Measurements from ENCODE around the gene POP7.
"Not testable (repeated sequence)": the region's sequence is repeated elsewhere in the genome, so short reads cannot be mapped to it uniquely, and the experiment has no call there.

Gene POP7

GRCh38 chr7:100705753-100706671, at the start of gene POP7:
Gene POP7, plus strand, starts transcription at chr7:100706121. Its CDS starts 710 bp downstream, at chr7:100706831.
- H3K4me3 ChIP-seq (ENCODE audit: low read length), result peak within 1 kb of the TSS; percentile 87
- TF ChIP-seq, protein P1, sequence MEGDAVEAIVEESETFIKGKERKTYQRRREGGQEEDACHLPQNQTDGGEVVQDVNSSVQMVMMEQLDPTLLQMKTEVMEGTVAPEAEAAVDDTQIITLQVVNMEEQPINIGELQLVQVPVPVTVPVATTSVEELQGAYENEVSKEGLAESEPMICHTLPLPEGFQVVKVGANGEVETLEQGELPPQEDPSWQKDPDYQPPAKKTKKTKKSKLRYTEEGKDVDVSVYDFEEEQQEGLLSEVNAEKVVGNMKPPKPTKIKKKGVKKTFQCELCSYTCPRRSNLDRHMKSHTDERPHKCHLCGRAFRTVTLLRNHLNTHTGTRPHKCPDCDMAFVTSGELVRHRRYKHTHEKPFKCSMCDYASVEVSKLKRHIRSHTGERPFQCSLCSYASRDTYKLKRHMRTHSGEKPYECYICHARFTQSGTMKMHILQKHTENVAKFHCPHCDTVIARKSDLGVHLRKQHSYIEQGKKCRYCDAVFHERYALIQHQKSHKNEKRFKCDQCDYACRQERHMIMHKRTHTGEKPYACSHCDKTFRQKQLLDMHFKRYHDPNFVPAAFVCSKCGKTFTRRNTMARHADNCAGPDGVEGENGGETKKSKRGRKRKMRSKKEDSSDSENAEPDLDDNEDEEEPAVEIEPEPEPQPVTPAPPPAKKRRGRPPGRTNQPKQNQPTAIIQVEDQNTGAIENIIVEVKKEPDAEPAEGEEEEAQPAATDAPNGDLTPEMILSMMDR (conservative IDR thresholded peaks at IDR 0.05; ENCODE audit: low read depth, low read length), result no peak
- DNase-seq (ENCODE audit: low read depth), result peak; percentile 90

DNA sequence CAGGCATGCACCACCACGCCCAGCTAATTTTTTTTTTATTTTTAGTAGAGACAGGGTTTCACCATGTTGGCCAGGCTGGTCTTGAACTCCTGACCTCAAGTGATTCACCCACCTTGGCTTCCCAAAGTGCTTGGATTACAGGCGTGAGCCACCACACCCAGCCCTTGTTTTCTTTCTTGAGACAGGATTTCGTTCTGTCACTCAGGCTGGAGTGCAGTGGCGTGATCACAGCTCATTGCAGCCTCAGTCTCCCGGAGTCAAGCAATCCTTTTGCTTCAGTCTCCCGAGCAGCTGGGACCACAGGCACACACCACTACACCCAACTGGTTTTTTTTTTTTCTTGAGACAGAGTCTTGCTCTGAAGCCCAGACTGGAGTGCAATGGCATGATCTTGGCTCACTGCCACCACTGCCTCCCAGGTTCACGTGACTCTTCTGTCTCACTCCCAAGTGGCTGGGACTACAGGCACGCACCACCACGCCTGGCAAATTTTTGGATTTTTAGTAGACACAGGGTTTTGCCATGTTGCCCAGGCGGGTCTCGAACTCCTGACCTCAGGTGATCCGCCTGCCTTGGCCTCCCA, 43.6 kb upstream of the POP7 start:
- not testable (repeated sequence) for DNase-seq (ENCODE audit: low read depth); H3K4me3 ChIP-seq (ENCODE audit: low read length)

DNA sequence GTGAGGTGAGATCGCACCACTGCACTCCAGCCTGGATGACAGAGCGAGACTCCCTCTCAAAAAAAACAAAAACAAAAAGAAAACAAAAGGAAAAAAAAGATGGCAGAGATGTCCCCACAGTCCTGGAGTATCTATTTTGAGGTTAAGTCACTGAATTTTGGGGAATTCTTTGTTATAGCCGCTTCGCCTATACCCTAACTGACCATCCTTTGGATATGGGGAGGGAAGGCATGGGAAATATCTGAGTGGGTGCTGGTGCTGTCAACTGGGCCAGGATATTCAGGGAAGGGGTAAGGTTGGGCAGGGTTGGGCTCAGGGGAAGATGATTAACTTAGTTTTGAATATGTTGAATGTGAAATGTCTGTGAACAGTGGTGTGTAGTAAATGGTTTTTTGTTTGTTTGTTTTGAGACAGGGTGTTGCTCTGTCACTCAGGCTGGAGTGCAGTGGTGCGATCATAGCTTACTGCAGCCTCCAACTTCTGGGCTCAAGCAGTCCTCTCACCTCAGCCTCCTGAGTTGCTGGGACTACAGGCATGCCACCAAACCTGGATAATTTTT, 40.7 kb upstream of the POP7 start:
- H3K4me3 ChIP-seq (ENCODE audit: low read length), result no peak overlapping the region
- no peak for DNase-seq (ENCODE audit: low read depth)
- TF ChIP-seq, protein P1 (conservative IDR thresholded peaks at IDR 0.05; ENCODE audit: low read depth, low read length), result no peak

- no peak for DNase-seq (ENCODE audit: low read depth)
Observed at GRCh38 chr7:100667331-100668068, 38.4 kb upstream of the POP7 start.

DNA sequence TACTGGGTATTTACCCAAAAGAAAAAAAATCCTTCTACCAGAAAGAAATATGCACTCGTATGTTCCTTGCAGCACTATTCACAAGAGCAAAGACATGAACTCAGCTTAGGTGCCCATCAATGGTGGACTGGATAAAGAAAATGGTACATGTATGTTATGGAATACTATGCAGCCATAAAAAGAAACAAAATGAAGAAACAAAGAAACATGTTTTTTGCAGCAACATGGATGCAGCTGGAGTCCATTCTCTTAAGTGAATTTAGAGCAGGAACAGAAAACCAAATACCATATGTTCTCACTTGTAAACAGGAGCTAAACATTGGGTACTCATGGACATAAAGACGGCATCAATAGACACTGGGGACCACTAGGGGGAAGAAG, 37.9 kb upstream of the POP7 start:
- DNase-seq (ENCODE audit: low read depth), result no peak
- TF ChIP-seq, protein P1 (conservative IDR thresholded peaks at IDR 0.05; ENCODE audit: low read depth, low read length), result no peak
- no peak overlapping the region for H3K4me3 ChIP-seq (ENCODE audit: low read length)

More at GRCh38 chr7:100667331-100668068, 38.4 kb upstream of the POP7 start:
- TF ChIP-seq, protein P1 (conservative IDR thresholded peaks at IDR 0.05; ENCODE audit: low read depth, low read length), result no peak
- H3K4me3 ChIP-seq (ENCODE audit: low read length), result no peak overlapping the region

GRCh38 chr7:100669106-100669505, 36.8 kb upstream of the POP7 start:
- not testable (repeated sequence) for DNase-seq (ENCODE audit: low read depth); H3K4me3 ChIP-seq (ENCODE audit: low read length)

- TF ChIP-seq, protein P1 (conservative IDR thresholded peaks at IDR 0.05; ENCODE audit: low read depth, low read length), result no peak
- DNase-seq (ENCODE audit: low read depth), result no peak
- no peak overlapping the region for H3K4me3 ChIP-seq (ENCODE audit: low read length)
Observed at GRCh38 chr7:100670074-100670473, 35.8 kb upstream of the POP7 start.
